Suppressor macrophage (primary cell): ENCODE results near the gene GEMIN4.
"Not testable (repeated sequence)": the region's sequence is repeated elsewhere in the genome, so short reads cannot be mapped to it uniquely, and the experiment has no call there.

Experiments used
- DNase-seq, 4 experiments: peaks; one replicate each; pipeline ENCODE4 v3.0.0-alpha.2; 2020 to 2022

Gene GEMIN4

GRCh38 chr17:778096-778495 lies 26.0 kb upstream of the GEMIN4 start:
- no peak for DNase-seq

GRCh38 chr17:774313-774584 lies 22.2 kb upstream of the GEMIN4 start:
- no peak for DNase-seq

- DNase-seq: no peak
Measured at GRCh38 chr17:773467-774312, 21.6 kb upstream of the GEMIN4 start.

GRCh38 chr17:773016-773415 lies 21.0 kb upstream of the GEMIN4 start:
- no peak for DNase-seq

- DNase-seq: no peak
Measured at GRCh38 chr17:767076-767475, 15.0 kb upstream of the GEMIN4 start.

- DNase-seq: no peak
Measured at GRCh38 chr17:760371-760770, 8.3 kb upstream of the GEMIN4 start.

- DNase-seq: no peak
Measured at GRCh38 chr17:759964-760363, 7.9 kb upstream of the GEMIN4 start.

- not testable (repeated sequence) for DNase-seq
Measured at GRCh38 chr17:756010-756567, 4.0 kb upstream of the GEMIN4 start.

GRCh38 chr17:755319-755961 lies 3.4 kb upstream of the GEMIN4 start:
- DNase-seq: not testable (repeated sequence)

GRCh38 chr17:753418-753817 lies 1.4 kb upstream of the GEMIN4 start:
- no peak for DNase-seq

- peak; percentile 9 to 44 (median 32) for DNase-seq
Measured at GRCh38 chr17:752620-753219, 656 bp upstream of the GEMIN4 start.

GRCh38 chr17:751269-752001 lies 629 bp downstream of the GEMIN4 start:
- DNase-seq: peak; percentile 56 to 76 (median 68)

- no peak for DNase-seq
Measured at GRCh38 chr17:750431-751037, 1.5 kb downstream of the GEMIN4 start.

GRCh38 chr17:749359-749758 lies 2.7 kb downstream of the GEMIN4 start:
- DNase-seq: not testable (repeated sequence)

GRCh38 chr17:748604-749003 lies 3.5 kb downstream of the GEMIN4 start:
- DNase-seq: not testable (repeated sequence)

GRCh38 chr17:746783-747629 lies 5.1 kb downstream of the GEMIN4 start:
- no peak for DNase-seq

- DNase-seq: no peak
Measured at GRCh38 chr17:746181-746580, 5.9 kb downstream of the GEMIN4 start.

- DNase-seq: no peak
Measured at GRCh38 chr17:745406-745805, 6.7 kb downstream of the GEMIN4 start.

- DNase-seq: no peak
Measured at GRCh38 chr17:744937-745336, 7.1 kb downstream of the GEMIN4 start.

GRCh38 chr17:743139-743538 lies 8.9 kb downstream of the GEMIN4 start:
- no peak for DNase-seq

- no peak for DNase-seq
Measured at GRCh38 chr17:742147-742793, 9.8 kb downstream of the GEMIN4 start.
